ENCODE data around the gene DSG4.

Gene DSG4

GRCh38 chr18:31409276-31409675 lies 32.7 kb downstream of the DSG4 start:
- no peak for DNase-seq

GRCh38 chr18:31410716-31411483 lies 34.3 kb downstream of the DSG4 start:
- no peak for DNase-seq

- no peak for DNase-seq
Measured at GRCh38 chr18:31413137-31413536, 36.6 kb downstream of the DSG4 start.

- no peak for DNase-seq
Measured at GRCh38 chr18:31417850-31418249, 41.3 kb downstream of the DSG4 start.

GRCh38 chr18:31419457-31419932 lies 42.9 kb downstream of the DSG4 start:
- DNase-seq, result no peak

GRCh38 chr18:31420032-31420431 lies 43.5 kb downstream of the DSG4 start:
- DNase-seq, result no peak

- DNase-seq, result no peak
Measured at GRCh38 chr18:31420524-31420923, 43.9 kb downstream of the DSG4 start.

- no peak for DNase-seq
Measured at GRCh38 chr18:31424383-31424988, 47.9 kb downstream of the DSG4 start.

- no peak for DNase-seq
Measured at GRCh38 chr18:31426021-31426420, 49.4 kb downstream of the DSG4 start.

GRCh38 chr18:31426871-31427406 lies 50.4 kb downstream of the DSG4 start:
- no peak for DNase-seq

- DNase-seq, result no peak
Measured at GRCh38 chr18:31428211-31428610, 51.6 kb downstream of the DSG4 start.

GRCh38 chr18:31429623-31430022 lies 53.0 kb downstream of the DSG4 start:
- DNase-seq, result no peak

GRCh38 chr18:31430072-31430471 lies 53.5 kb downstream of the DSG4 start:
- DNase-seq, result no peak

- DNase-seq, result no peak
Measured at GRCh38 chr18:31430554-31430953, 54.0 kb downstream of the DSG4 start.

GRCh38 chr18:31432316-31432715 lies 55.7 kb downstream of the DSG4 start:
- no peak for DNase-seq

- DNase-seq, result no peak
Measured at GRCh38 chr18:31436825-31437224, 60.2 kb downstream of the DSG4 start.

GRCh38 chr18:31438402-31438801 lies 61.8 kb downstream of the DSG4 start:
- DNase-seq, result no peak

- no peak for DNase-seq
Measured at GRCh38 chr18:31439807-31440325, 63.3 kb downstream of the DSG4 start.

- DNase-seq, result no peak
Measured at GRCh38 chr18:31440787-31441186, 64.2 kb downstream of the DSG4 start.

GRCh38 chr18:31441493-31441892 lies 64.9 kb downstream of the DSG4 start:
- DNase-seq, result no peak

- no peak for DNase-seq
Measured at GRCh38 chr18:31444142-31444541, 67.6 kb downstream of the DSG4 start.

- no peak for DNase-seq
Measured at GRCh38 chr18:31445908-31446307, 69.3 kb downstream of the DSG4 start.

- DNase-seq, result no peak
Measured at GRCh38 chr18:31446854-31447253, 70.3 kb downstream of the DSG4 start.

Data from effector CD8-positive, alpha-beta T cell (primary cell).